K562 (cell line): ENCODE measurements around the gene ABCG2. TPM values are rescaled to one million over a fixed set of nuclear protein-coding genes. Genes with fewer than 3 reads are reported as not detected.

Experiments used
- ATAC-seq: fragments of 200-7000 bp; cut with Tn5 transposase; 3 replicates; pipeline ENCODE4 v1.9.1; 2020; ENCODE audit warnings: moderate library complexity
- BruUV-seq: library from RNA; stranded (reverse); fragments of 400-500 nt; replicated peaks from 2 replicates; lab custom pipeline; 2021; lab: Mats Ljungman, UMichigan
- CTCF ChIA-PET: fragments of 300-600 bp; formaldehyde crosslinking; extraction: SDS; loops from one replicate; lab custom pipeline; 2021; ENCODE audit warnings: low intra/inter-chr PET ratio; lab: Yijun Ruan, JAX
- POLR2A ChIA-PET: fragments of 300-600, 350-650 bp; sonication (Branson Sonifier 250); formaldehyde crosslinking; extraction: SDS; loops from one replicate; lab custom pipeline; 2021; ENCODE audit warnings: antibody characterized with exemption, inconsistent platforms; lab: Yijun Ruan, JAX
- DNase-seq, 4 experiments: peaks; one replicate each; pipeline versions ENCODE4 v3.0.0 to v3.0.0-alpha.2; 2011 to 2018; ENCODE audit warnings: low spot score in 3 of 4, mixed read lengths in 3 of 4; ENCODE audit errors: extremely low read depth in 1 of 4
- FAIRE-seq: peaks from 2 replicates; lab custom pipeline; 2011; peaks lifted over from hg19 to GRCh38; lab: Jason Lieb, UNC
- H2AFZ ChIP-seq: 2 replicates; pipeline ENCODE4 v1.6.0; 2011; ENCODE audit warnings: low read depth, low read length, control low read depth, inconsistent platforms
- H3K27ac ChIP-seq: fragments of 200-600 bp; 3 replicates; pipeline ENCODE4 v1.8.0; 2011; ENCODE audit warnings: low read depth, mild to moderate bottlenecking, control low read depth, inconsistent platforms, low read length, moderate library complexity, mixed read lengths; ENCODE audit errors: extremely low read depth
- H3K27me3 ChIP-seq, 2 experiments: fragments of 300-600 bp in 1 of 2; 2 replicates in 1 of 2; 3 replicates in 1 of 2; pipeline versions ENCODE4 v1.6.0 to v1.8.0; 2011; ENCODE audit warnings: inconsistent platforms in 2 of 2, low read length in 2 of 2, mild to moderate bottlenecking in 1 of 2, mixed read lengths in 1 of 2, moderate library complexity in 1 of 2; ENCODE audit not compliant: control insufficient read depth in 2 of 2, insufficient read depth in 2 of 2
- H3K36me3 ChIP-seq: fragments of 300-600 bp; 3 replicates; pipeline ENCODE4 v1.8.0; 2011; ENCODE audit warnings: mild to moderate bottlenecking, low read length, inconsistent platforms; ENCODE audit not compliant: control insufficient read depth, insufficient read depth
- H3K4me1 ChIP-seq, 2 experiments: fragments of 200-600 bp in 1 of 2; replicated peaks in 1 of 2; 2 replicates in 1 of 2; 3 replicates in 1 of 2; pipeline versions ENCODE4 v1.5.1 to v1.8.0; 2011; ENCODE audit warnings: inconsistent platforms in 2 of 2, low read length in 2 of 2, mild to moderate bottlenecking in 1 of 2, mixed read lengths in 1 of 2, moderate library complexity in 1 of 2; ENCODE audit not compliant: control insufficient read depth in 2 of 2, insufficient read depth in 2 of 2
- H3K4me2 ChIP-seq: 2 replicates; pipeline ENCODE4 v1.6.1; 2011; ENCODE audit warnings: low read length, control low read depth, inconsistent platforms, mixed read lengths; ENCODE audit not compliant: insufficient read depth
- H3K4me3 ChIP-seq: fragments of 200-600 bp; sonication (generic), shearing (Covaris generic); 2 replicates; pipeline ENCODE4 v1.5.1; 2016; ENCODE audit warnings: control low read depth, inconsistent platforms
- H3K79me2 ChIP-seq: fragments of 200-600 bp; 3 replicates; pipeline ENCODE4 v1.8.0; 2011; ENCODE audit warnings: low read length, inconsistent platforms; ENCODE audit not compliant: control insufficient read depth, insufficient read depth
- H3K9ac ChIP-seq, 2 experiments: 2 replicates each; pipeline versions ENCODE4 v1.6.0 to v1.6.1; 2011; ENCODE audit warnings: low read depth in 2 of 2, low read length in 2 of 2, control low read depth in 1 of 2, inconsistent platforms in 1 of 2, mild to moderate bottlenecking in 1 of 2, mixed read lengths in 1 of 2; ENCODE audit not compliant: insufficient read depth in 1 of 2
- H3K9me1 ChIP-seq: one replicate; pipeline ENCODE4 v1.6.0; 2011; ENCODE audit warnings: inconsistent platforms, mild to moderate bottlenecking, low read length, moderate library complexity; ENCODE audit not compliant: control insufficient read depth, insufficient read depth
- H3K9me3 ChIP-seq: replicated peaks from 2 replicates; pipeline ENCODE4 v1.5.1; 2011; ENCODE audit warnings: low read depth, low read length, inconsistent platforms; ENCODE audit not compliant: control insufficient read depth, insufficient read depth
- H4K20me1 ChIP-seq: replicated peaks from 2 replicates; pipeline ENCODE4 v1.6.1; 2011; ENCODE audit warnings: low read length, inconsistent platforms, mixed read lengths; ENCODE audit not compliant: control insufficient read depth, insufficient read depth
- CAMTA2 ChIP-seq: fragments of 250-450 bp; sonication (Bioruptor Pico); conservative IDR thresholded peaks from 2 replicates; pipeline ENCODE4 v1.5.1; 2022
- E2F8 ChIP-seq: fragments of 450-650 bp; IDR thresholded peaks from 2 replicates; pipeline ENCODE4 v1.7.1; 2018; ENCODE audit warnings: mild to moderate bottlenecking, low read depth; ENCODE audit not compliant: partially characterized antibody
- KDM1A ChIP-seq, 2 experiments: fragments of 450-650 bp; IDR thresholded peaks; 2 replicates each; pipeline ENCODE4 v1.6.1; 2016; ENCODE audit warnings: mild to moderate bottlenecking in 2 of 2
- MIER1 ChIP-seq: fragments of 450-650 bp; IDR thresholded peaks from 2 replicates; pipeline ENCODE4 v1.6.1; 2016; ENCODE audit warnings: antibody characterized with exemption, mild to moderate bottlenecking, low read depth
- NR2C1 ChIP-seq, 2 experiments: fragments of 450-650 bp; IDR thresholded peaks; 2 replicates each; pipeline ENCODE4 v1.6.1; 2017; ENCODE audit warnings: mild to moderate bottlenecking in 2 of 2, antibody characterized with exemption in 1 of 2, inconsistent platforms in 1 of 2, missing compliant biosample characterization in 1 of 2, missing genetic modification characterization in 1 of 2
- SNAPC5 ChIP-seq: fragments of 250-450 bp; sonication (Bioruptor Pico); IDR thresholded peaks from 2 replicates; pipeline ENCODE4 v1.8.0; 2021; ENCODE audit warnings: moderate library complexity, mild to moderate bottlenecking, inconsistent platforms
- SREBF1 ChIP-seq: fragments of 150-350 bp; IDR thresholded peaks from 2 replicates; pipeline ENCODE4 v1.6.1; 2014; ENCODE audit warnings: antibody characterized with exemption, low read depth, low read length, borderline replicate concordance
- ZBTB49 ChIP-seq: sonication (generic); formaldehyde crosslinking; IDR thresholded peaks from 2 replicates; pipeline ENCODE4 v1.8.0; 2022; ENCODE audit warnings: missing genetic modification reagents, mild to moderate bottlenecking, borderline replicate concordance
- ZNF143 ChIP-seq: sonication (generic); formaldehyde crosslinking; IDR thresholded peaks from 2 replicates; pipeline ENCODE4 v1.9.0; 2022; ENCODE audit warnings: mild to moderate bottlenecking, missing genetic modification reagents
- WGBS: fragments of 100-300 bp; shearing (Covaris generic); methylation state at CpG from one replicate; pipeline ENCODE4 v1.1.6; 2016; ENCODE audit warnings: low coverage, mixed read lengths; ENCODE audit not compliant: insufficient coverage; ENCODE audit errors: missing lambda C conversion rate; 5-methylcytosine and 5-hydroxymethylcytosine counted together
- in situ Hi-C: fragments of 300-500 bp; cut with MboI; formaldehyde crosslinking; loops from 4 replicates; pipeline ENCODE4 v1.15.0; 2018; ENCODE audit warnings: inconsistent platforms, mixed read lengths
- intact Hi-C: fragments of 100-400 bp; cut with micrococcal nuclease; formaldehyde crosslinking; loops from 2 replicates; pipeline ENCODE4 v1.14.2; 2022
- polyA plus RNA-seq, 8 experiments: library from polyadenylated mRNA; depleted of rRNA in 4 of 8; stranded (reverse) in 5 of 8; unstranded in 3 of 8; fragments of >200 nt; fragmentation: Nextera tagmentation in 2 of 8; fragmentation: Illumina TruSeq in 1 of 8; extraction: Ambion mirVana in 2 of 8; extraction: Trizol in 1 of 8; gene quantifications; 2 replicates each; pipeline versions ENCODE4 v1.2.1 to v1.2.3, GENCODE V29; 2011 to 2014; ENCODE audit warnings: inconsistent platforms in 1 of 8, missing spikeins in 1 of 8
- total RNA-seq, 7 experiments: library from RNA; depleted of rRNA in 6 of 7; stranded (reverse); fragments of >200 nt in 6 of 7; fragmentation: Illumina TruSeq in 2 of 7; extraction: Trizol in 2 of 7; gene quantifications; 2 replicates each; pipeline versions ENCODE4 v1.2.1 to v1.2.3, GENCODE V29; 2011 to 2021; ENCODE audit warnings: low replicate concordance in 1 of 7
- TF ChIP-seq, protein P1 (sequence below): sonication (generic); formaldehyde crosslinking; IDR thresholded peaks from 2 replicates; pipeline ENCODE4 v1.8.0; 2023; ENCODE audit warnings: mild to moderate bottlenecking, missing genetic modification reagents
- TF ChIP-seq, protein P2 (sequence below): IDR thresholded peaks from 2 replicates; pipeline ENCODE4 v1.6.1; 2012; ENCODE audit warnings: low read depth, low read length, improper control_type of control experiment, borderline replicate concordance

ABCG2 gene
- total and polyA plus RNA-seq, 9 of the 15 experiments (the other 6 are each of a cell fraction or from before 2014, with no cell fraction given) = 0.01 to 0.36 (median 0.11) TPM; not detected in 4

DNA sequence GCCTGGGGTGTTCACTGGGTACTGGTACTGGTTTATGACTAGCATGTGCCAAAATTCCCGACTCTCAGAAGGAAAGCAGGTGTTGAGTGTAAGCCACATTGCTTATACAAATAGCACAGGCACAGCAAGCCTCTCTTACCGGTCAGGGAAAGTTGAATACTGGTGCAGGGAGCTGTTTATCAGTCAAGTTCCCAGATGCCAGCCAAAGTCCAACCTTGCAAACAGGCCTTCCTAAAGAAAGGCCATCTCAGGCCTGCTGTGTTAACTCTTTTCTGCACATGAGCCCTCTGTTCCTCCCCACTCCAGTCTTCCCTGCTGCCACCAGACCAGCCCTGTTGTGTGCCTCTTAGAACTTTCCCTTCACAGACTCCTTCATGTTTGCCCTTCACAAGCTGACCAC lies 116.8 kb downstream of the ABCG2 start:
- Histone ChIP-seq H4K20me1 (no peaks in the 10 kb centered on the region), H3K27me3 (no peaks in the 10 kb centered on the region; a peak in 1 of 5 replicates), H3K9ac (no peak overlapping the region), H3K4me3 (no peak overlapping the region), H3K4me1 (no peaks in the 10 kb centered on the region), H2AFZ (no peak overlapping the region), H3K9me1 (no peaks in the 10 kb centered on the region), H3K27ac (no peak overlapping the region), H3K4me2 (no peak overlapping the region), H3K9me3 (no peaks in the 10 kb centered on the region), H3K36me3 (no peaks in the 10 kb centered on the region), H3K79me2 (no peaks in the 10 kb centered on the region)
- ATAC-seq (no peak), FAIRE-seq (no peak), DNase-seq (no peak)
- 4% methylated on average over 2 of the region's 2 CpGs for WGBS
- POLR2A ChIA-PET = interaction anchor here (0.6 kb wide), 1 partner anchor 9 kb away, joined by 3 read pairs; no protein-coding TSS in a partner anchor
- intact Hi-C loops (no loop called here), in situ Hi-C loops (no loop called here)
- no TSS peak for BruUV-seq
- CTCF ChIA-PET = interaction anchor here (0.6 kb wide), 1 partner anchor 9 kb away, joined by 3 read pairs; no protein-coding TSS in a partner anchor
- TF ChIP-seq, protein P1, sequence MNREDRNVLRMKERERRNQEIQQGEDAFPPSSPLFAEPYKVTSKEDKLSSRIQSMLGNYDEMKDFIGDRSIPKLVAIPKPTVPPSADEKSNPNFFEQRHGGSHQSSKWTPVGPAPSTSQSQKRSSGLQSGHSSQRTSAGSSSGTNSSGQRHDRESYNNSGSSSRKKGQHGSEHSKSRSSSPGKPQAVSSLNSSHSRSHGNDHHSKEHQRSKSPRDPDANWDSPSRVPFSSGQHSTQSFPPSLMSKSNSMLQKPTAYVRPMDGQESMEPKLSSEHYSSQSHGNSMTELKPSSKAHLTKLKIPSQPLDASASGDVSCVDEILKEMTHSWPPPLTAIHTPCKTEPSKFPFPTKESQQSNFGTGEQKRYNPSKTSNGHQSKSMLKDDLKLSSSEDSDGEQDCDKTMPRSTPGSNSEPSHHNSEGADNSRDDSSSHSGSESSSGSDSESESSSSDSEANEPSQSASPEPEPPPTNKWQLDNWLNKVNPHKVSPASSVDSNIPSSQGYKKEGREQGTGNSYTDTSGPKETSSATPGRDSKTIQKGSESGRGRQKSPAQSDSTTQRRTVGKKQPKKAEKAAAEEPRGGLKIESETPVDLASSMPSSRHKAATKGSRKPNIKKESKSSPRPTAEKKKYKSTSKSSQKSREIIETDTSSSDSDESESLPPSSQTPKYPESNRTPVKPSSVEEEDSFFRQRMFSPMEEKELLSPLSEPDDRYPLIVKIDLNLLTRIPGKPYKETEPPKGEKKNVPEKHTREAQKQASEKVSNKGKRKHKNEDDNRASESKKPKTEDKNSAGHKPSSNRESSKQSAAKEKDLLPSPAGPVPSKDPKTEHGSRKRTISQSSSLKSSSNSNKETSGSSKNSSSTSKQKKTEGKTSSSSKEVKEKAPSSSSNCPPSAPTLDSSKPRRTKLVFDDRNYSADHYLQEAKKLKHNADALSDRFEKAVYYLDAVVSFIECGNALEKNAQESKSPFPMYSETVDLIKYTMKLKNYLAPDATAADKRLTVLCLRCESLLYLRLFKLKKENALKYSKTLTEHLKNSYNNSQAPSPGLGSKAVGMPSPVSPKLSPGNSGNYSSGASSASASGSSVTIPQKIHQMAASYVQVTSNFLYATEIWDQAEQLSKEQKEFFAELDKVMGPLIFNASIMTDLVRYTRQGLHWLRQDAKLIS (CRISPR knock-in tag) = no peak
- TF ChIP-seq SNAPC5 (no peak), NR2C1 (IDR thresholded peaks at IDR 0.05) (no peak), NR2C1 (tag; IDR thresholded peaks at IDR 0.05) (no peak), E2F8 (no peak), SREBF1 (no peak), ZBTB49 (CRISPR knock-in tag) (no peak), CAMTA2 (CRISPR knock-in tag) (no peak), MIER1 (no peak), KDM1A (IDR thresholded peaks at IDR 0.05) (no peak), ZNF143 (no peak)
- TF ChIP-seq, protein P2, sequence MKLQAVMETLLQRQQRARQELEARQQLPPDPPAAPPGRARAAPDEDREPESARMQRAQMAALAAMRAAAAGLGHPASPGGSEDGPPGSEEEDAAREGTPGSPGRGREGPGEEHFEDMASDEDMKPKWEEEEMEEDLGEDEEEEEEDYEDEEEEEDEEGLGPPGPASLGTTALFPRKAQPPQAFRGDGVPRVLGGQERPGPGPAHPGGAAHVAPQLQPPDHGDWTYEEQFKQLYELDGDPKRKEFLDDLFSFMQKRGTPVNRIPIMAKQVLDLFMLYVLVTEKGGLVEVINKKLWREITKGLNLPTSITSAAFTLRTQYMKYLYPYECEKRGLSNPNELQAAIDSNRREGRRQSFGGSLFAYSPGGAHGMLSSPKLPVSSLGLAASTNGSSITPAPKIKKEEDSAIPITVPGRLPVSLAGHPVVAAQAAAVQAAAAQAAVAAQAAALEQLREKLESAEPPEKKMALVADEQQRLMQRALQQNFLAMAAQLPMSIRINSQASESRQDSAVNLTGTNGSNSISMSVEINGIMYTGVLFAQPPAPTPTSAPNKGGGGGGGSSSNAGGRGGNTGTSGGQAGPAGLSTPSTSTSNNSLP = no peak
